Prostate gland (tissue), 2 donors: ENCODE data around the gene ALDH1L2.

Experiments
- POLR2A ChIP-seq: fragments of 450-650 bp; IDR thresholded peaks from one replicate; pipeline ENCODE4 v1.6.1; 2016; ENCODE audit warnings: antibody characterized with exemption, mild to moderate bottlenecking
- TF ChIP-seq, protein P1 (sequence below), 4 experiments: fragments of 200-600 bp in 2 of 4; fragments of 450-650 bp in 2 of 4; sonication (generic) in 2 of 4; IDR thresholded peaks; 1 replicate in 3 of 4; 2 replicates in 1 of 4; pipeline ENCODE4 v1.5.1; 2016 to 2019; ENCODE audit warnings: antibody characterized with exemption in 4 of 4, mild to moderate bottlenecking in 2 of 4, moderate library complexity in 2 of 4

DNA sequence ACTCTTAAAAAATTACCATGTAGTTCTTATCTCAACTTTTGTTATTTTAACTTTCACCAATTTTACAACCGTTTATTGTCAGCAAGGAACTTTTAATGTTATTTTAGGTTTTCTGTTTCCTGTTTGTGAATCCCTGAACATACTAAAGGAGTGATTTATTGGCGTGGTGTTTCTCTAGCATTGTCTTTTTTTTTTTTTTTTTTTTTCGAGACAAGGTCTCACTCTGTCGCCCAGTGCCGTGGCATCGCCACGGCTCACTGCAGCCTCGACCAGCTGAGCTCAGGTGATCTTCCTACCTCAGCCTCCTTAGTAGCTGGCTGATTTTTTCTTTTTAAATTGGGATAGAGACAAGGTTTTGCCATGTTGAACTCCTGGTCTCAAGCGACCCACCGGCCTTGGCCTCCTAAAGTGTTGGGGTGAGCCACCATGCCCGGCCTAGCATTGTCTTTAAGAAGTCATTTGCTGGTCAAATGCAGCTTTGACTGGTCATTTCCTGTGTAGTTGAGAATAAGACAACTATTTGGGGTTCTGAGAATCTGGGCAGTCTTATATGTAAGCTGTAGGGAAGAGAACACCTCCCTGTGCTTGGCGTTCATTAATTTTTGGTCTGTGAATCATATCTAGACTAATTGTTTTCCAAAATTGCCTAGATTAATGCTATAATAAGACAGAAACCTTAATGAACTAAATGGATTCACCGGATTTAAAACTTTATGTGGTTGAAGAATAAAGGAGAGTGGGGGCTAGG lies 25.4 kb upstream of the ALDH1L2 start:
- TF ChIP-seq POLR2A, result no peak
- TF ChIP-seq, protein P1, sequence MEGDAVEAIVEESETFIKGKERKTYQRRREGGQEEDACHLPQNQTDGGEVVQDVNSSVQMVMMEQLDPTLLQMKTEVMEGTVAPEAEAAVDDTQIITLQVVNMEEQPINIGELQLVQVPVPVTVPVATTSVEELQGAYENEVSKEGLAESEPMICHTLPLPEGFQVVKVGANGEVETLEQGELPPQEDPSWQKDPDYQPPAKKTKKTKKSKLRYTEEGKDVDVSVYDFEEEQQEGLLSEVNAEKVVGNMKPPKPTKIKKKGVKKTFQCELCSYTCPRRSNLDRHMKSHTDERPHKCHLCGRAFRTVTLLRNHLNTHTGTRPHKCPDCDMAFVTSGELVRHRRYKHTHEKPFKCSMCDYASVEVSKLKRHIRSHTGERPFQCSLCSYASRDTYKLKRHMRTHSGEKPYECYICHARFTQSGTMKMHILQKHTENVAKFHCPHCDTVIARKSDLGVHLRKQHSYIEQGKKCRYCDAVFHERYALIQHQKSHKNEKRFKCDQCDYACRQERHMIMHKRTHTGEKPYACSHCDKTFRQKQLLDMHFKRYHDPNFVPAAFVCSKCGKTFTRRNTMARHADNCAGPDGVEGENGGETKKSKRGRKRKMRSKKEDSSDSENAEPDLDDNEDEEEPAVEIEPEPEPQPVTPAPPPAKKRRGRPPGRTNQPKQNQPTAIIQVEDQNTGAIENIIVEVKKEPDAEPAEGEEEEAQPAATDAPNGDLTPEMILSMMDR (IDR thresholded peaks at IDR 0.05), result no peak
